GM18867 (cell line): ENCODE results near the gene SBNO1.
"Not testable (repeated sequence)": the region's sequence is repeated elsewhere in the genome, so short reads cannot be mapped to it uniquely, and the experiment has no call there.

Experiments used
- ATAC-seq: cut with Tn5 transposase; IDR thresholded peaks from one replicate; pipeline ENCODE4 v1.9.1; 2021; ENCODE audit warnings: mild to moderate bottlenecking, moderate library complexity; ENCODE audit not compliant: unreplicated experiment

The SBNO1 gene

GRCh38 chr12:123271001-123271668 lies 93.5 kb downstream of the SBNO1 start:
- ATAC-seq: peak; percentile 71

GRCh38 chr12:123270214-123271000 lies 94.2 kb downstream of the SBNO1 start:
- no peak for ATAC-seq

GRCh38 chr12:123269896-123270213 lies 94.8 kb downstream of the SBNO1 start:
- no peak for ATAC-seq

- ATAC-seq: no peak
Observed at GRCh38 chr12:123269395-123269892, 95.2 kb downstream of the SBNO1 start.

GRCh38 chr12:123268850-123269249 lies 95.8 kb downstream of the SBNO1 start:
- ATAC-seq: no peak

GRCh38 chr12:123267991-123268843 lies 96.4 kb downstream of the SBNO1 start:
- ATAC-seq: no peak

GRCh38 chr12:123267335-123267920 lies 97.2 kb downstream of the SBNO1 start:
- ATAC-seq: no peak

GRCh38 chr12:123266679-123267277 lies 97.9 kb downstream of the SBNO1 start:
- no peak for ATAC-seq

- ATAC-seq: no peak
Observed at GRCh38 chr12:123265851-123266678, 98.6 kb downstream of the SBNO1 start.

GRCh38 chr12:123264642-123265041 lies 100.0 kb downstream of the SBNO1 start:
- no peak for ATAC-seq

- no peak for ATAC-seq
Observed at GRCh38 chr12:123263196-123263817, 101.3 kb downstream of the SBNO1 start.

- ATAC-seq: no peak
Observed at GRCh38 chr12:123261196-123261595, 103.5 kb downstream of the SBNO1 start.

GRCh38 chr12:123260081-123260480 lies 104.6 kb downstream of the SBNO1 start:
- no peak for ATAC-seq

- ATAC-seq: no peak
Observed at GRCh38 chr12:123258593-123258992, 106.1 kb downstream of the SBNO1 start.

- no peak for ATAC-seq
Observed at GRCh38 chr12:123254853-123255446, 109.7 kb downstream of the SBNO1 start.

GRCh38 chr12:123253641-123254459 lies 110.8 kb downstream of the SBNO1 start:
- no peak for ATAC-seq

GRCh38 chr12:123252365-123252764 lies 112.3 kb downstream of the SBNO1 start:
- not testable (repeated sequence) for ATAC-seq
